ENCODE data around the gene B4GALNT4.

B4GALNT4 gene

DNA sequence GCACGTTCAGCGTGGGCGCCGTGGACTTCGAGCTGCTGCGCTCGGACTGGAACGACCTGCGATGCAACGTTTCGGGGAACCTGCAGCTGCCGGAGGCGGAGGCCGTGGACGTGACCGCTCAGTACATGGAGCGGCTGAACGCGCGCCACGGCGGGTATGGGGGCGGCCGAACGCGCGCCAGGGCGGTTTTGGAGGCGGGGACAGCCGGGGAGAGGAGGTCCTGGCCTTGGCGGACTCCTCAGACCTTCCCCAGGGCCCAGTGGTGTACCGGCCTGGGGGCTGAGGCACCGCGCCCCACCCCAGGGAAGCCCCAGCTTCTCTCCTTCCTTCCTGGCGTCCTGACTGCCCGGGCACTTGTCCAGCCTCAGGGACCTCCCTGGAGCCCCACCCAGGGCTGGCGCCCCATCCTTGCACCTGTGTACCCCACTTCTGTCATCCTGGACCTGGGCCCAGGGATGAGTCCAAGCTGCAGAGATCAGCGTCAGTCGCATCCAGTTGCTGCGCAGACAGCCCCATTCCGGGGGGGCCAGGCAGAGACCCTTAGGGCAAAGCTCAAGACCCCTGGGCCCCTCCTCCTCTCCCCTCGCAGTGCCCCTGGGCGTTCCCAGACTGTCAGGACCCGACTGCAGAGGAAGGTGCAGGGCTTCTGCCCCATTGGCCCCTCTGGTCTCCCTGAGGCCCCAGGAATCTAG is 8.0 kb downstream of the B4GALNT4 start:
- FAIRE-seq (no peak), DNase-seq (ENCODE audit: insufficient read length, low spot score) (no peak)
- TF ChIP-seq PAX5 (IDR thresholded peaks at IDR 0.05; ENCODE audit: insufficient read depth, low read length, severe bottlenecking) (no peak), POU2F2 (IDR thresholded peaks at IDR 0.05; ENCODE audit: low read depth, low read length) (no peak), TAF1 (IDR thresholded peaks at IDR 0.05; ENCODE audit: low read depth, low read length) (no peak), POLR2A (IDR thresholded peaks at IDR 0.05; ENCODE audit: low read depth, low read length) (no peak), SPI1 (IDR thresholded peaks at IDR 0.05; ENCODE audit: low read depth, low read length) (no peak), POLR2AphosphoS5 (IDR thresholded peaks at IDR 0.05; ENCODE audit: low read depth, low read length) (no peak)

DNA sequence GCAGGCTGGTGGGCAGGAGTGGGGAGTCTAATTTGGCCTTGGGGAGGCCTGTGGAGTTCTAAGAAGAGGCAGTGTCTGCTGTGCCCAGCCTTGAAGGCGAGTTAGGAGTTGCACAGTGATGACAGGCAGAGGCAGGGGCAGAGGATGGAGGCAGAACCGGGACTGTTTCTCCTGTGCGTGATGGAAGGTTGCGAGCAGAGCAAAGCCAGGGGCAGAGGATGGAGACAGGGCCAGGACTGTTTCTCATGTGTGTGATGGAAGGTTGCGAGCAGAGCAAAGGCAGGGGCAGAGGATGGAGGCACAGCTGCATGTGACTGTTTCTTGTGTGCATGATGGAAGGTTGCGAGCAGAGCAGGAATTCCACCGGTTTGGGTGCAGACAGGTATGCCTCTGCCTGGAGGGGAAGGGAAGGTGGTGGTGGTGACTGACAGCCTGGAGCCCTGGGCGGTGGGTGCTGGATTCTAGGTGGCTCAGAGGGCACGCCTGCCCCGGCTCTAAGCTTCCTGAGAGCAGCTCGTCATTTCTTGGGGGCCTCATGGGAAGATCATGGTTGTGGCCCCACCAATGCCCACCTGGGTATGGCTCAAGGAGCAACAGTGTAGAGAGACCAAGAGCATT is 8.7 kb downstream of the B4GALNT4 start:
- FAIRE-seq: no peak
- no peak for DNase-seq (ENCODE audit: insufficient read length, low spot score)
- no peak for TF ChIP-seq POLR2A (IDR thresholded peaks at IDR 0.05; ENCODE audit: low read depth, low read length)

DNA sequence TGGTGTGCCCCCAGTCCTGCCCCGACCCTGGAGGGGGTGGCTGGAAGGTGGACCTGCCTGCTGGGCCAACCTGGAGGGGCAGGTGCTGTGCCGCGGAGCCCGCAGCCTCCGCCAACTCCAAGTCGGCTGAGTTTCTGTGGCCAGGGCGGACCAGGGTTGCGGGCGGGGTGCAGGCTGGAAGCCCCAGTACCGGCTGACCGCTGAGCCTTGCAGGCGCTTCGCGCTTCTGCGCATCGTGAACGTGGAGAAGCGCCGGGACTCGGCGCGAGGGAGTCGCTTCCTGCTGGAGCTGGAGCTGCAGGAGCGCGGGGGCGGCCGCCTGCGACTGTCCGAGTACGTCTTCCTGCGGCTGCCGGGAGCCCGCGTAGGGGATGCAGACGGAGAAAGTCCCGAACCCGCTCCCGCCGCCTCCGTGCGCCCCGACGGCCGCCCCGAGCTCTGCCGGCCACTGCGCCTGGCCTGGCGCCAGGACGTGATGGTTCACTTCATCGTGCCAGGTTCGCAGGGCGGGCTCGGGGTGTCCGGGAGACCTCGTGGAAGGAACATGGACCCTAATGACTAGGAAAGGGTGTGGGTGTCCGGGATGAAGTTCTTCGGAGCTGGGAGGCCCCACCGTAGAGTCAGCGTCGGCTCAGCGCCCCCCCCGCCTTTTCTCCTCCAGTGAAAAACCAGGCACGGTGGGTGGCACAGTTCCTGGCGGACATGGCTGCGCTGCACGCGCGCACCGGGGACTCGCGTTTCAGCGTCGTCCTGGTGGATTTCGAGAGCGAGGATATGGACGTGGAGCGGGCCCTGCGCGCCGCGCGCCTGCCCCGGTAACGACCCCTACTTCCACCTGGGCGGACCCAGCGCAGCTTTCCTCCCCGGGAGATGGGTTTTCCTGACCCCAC is 10.2 kb downstream of the B4GALNT4 start:
- DNase-seq (ENCODE audit: insufficient read length, low spot score) (no peak), FAIRE-seq (no peak)
- TF ChIP-seq SPI1 (IDR thresholded peaks at IDR 0.05; ENCODE audit: low read depth, low read length): no peak
- no peak for TF ChIP-seq TAF1 (IDR thresholded peaks at IDR 0.05; ENCODE audit: low read depth, low read length)
- TF ChIP-seq POU2F2 (IDR thresholded peaks at IDR 0.05; ENCODE audit: low read depth, low read length): no peak
- no peak for TF ChIP-seq PAX5 (IDR thresholded peaks at IDR 0.05; ENCODE audit: insufficient read depth, low read length, severe bottlenecking)
- no peak for TF ChIP-seq POLR2A (IDR thresholded peaks at IDR 0.05; ENCODE audit: low read depth, low read length)

DNA sequence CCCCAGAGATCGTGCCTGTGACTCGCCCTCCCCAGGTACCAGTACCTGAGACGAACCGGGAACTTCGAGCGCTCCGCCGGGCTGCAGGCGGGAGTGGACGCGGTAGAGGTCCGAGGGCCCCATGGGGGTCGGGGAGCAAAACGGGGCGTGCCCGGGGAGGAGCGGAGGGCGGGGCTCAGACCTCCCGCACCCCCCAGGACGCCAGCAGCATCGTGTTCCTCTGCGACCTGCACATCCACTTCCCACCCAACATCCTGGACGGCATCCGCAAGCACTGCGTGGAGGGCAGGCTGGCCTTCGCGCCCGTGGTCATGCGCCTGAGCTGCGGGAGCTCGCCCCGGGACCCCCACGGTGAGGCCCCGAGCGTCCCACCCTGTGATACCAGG is 10.8 kb downstream of the B4GALNT4 start:
- FAIRE-seq: no peak
- DNase-seq (ENCODE audit: insufficient read length, low spot score): no peak
- TF ChIP-seq SPI1 (IDR thresholded peaks at IDR 0.05; ENCODE audit: low read depth, low read length): no peak
- TF ChIP-seq TAF1 (IDR thresholded peaks at IDR 0.05; ENCODE audit: low read depth, low read length): no peak
- TF ChIP-seq POLR2AphosphoS5 (IDR thresholded peaks at IDR 0.05; ENCODE audit: low read depth, low read length): no peak
- no peak for TF ChIP-seq POU2F2 (IDR thresholded peaks at IDR 0.05; ENCODE audit: low read depth, low read length)
- no peak for TF ChIP-seq POLR2A (IDR thresholded peaks at IDR 0.05; ENCODE audit: low read depth, low read length)
- TF ChIP-seq PAX5 (IDR thresholded peaks at IDR 0.05; ENCODE audit: insufficient read depth, low read length, severe bottlenecking): no peak

DNA sequence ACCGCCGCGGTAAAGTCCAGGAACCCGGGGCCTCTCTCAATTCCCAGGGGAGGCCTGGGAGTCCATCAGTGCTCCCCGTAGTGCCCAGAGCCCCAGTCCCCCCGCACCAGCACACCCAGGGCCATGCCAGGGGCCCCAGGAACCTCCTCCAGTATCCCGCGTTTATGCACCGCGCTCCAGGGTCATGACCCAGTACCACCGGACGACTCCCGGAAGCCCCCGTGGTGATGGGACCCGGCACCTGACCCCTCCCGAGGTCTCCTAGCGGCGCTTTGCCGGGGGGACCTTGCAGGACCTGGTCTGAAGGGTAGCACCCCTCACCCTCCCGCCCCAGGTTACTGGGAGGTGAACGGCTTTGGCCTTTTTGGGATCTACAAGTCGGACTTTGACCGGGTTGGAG is 11.2 kb downstream of the B4GALNT4 start:
- DNase-seq (ENCODE audit: insufficient read length, low spot score): no peak
- no peak for FAIRE-seq
- TF ChIP-seq TAF1 (IDR thresholded peaks at IDR 0.05; ENCODE audit: low read depth, low read length) (no peak), POLR2A (IDR thresholded peaks at IDR 0.05; ENCODE audit: low read depth, low read length) (no peak), POU2F2 (IDR thresholded peaks at IDR 0.05; ENCODE audit: low read depth, low read length) (no peak), PAX5 (IDR thresholded peaks at IDR 0.05; ENCODE audit: insufficient read depth, low read length, severe bottlenecking) (no peak), SPI1 (IDR thresholded peaks at IDR 0.05; ENCODE audit: low read depth, low read length) (no peak), POLR2AphosphoS5 (IDR thresholded peaks at IDR 0.05; ENCODE audit: low read depth, low read length) (no peak)

DNA sequence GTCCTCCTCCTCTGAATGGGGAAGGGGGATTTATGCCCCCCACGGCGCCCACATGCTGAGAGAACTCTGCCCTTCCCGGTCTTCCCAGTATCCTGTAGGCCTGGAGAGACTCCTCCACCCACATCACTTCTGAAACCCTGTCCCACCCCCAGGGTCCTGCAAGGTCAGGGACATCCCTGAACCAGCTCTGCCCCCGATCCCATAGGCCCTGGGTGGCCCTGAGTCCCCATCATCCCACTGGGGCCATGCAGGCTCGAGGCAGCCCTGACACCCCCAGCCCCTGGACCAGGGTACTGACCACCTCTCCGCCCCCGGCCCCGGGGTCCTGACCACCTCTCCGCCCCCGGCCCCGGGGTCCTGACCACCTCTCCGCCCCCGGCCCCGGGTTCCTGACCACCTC is 11.7 kb downstream of the B4GALNT4 start:
- DNase-seq (ENCODE audit: insufficient read length, low spot score) (no peak), FAIRE-seq (no peak)
- no peak for TF ChIP-seq POLR2AphosphoS5 (IDR thresholded peaks at IDR 0.05; ENCODE audit: low read depth, low read length)

DNA sequence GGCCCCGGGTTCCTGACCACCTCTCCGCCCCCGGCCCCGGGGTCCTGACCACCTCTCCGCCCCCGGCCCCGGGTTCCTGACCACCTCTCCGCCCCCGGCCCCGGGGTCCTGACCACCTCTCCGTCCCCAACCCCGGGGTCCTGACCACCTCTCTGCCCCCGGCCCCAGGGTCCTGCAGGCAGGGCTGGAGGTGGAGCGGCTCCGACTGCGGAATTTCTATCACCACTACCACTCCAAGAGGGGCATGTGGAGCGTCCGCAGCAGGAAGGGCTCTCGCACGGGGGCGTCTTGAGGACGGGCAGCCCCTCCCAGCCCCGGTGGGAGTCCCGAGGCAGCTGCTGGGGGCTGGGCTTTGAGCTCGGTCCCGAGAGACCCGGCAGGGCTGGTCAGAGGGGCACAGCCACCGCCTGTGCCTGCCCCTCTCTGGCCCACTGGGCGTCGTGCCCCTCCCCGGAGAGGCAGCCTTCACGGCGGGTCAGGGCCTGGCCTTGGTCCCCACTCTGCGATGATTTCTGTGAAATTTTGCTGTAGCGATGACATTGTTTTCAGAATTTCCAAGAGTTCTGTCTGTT is 12.3 kb downstream of the B4GALNT4 start:
- DNase-seq (ENCODE audit: insufficient read length, low spot score) (no peak), FAIRE-seq (no peak)
- TF ChIP-seq POLR2AphosphoS5 (IDR thresholded peaks at IDR 0.05; ENCODE audit: low read depth, low read length) (no peak), POLR2A (IDR thresholded peaks at IDR 0.05; ENCODE audit: low read depth, low read length) (no peak), PAX5 (IDR thresholded peaks at IDR 0.05; ENCODE audit: insufficient read depth, low read length, severe bottlenecking) (no peak), SPI1 (IDR thresholded peaks at IDR 0.05; ENCODE audit: low read depth, low read length) (no peak)

DNA sequence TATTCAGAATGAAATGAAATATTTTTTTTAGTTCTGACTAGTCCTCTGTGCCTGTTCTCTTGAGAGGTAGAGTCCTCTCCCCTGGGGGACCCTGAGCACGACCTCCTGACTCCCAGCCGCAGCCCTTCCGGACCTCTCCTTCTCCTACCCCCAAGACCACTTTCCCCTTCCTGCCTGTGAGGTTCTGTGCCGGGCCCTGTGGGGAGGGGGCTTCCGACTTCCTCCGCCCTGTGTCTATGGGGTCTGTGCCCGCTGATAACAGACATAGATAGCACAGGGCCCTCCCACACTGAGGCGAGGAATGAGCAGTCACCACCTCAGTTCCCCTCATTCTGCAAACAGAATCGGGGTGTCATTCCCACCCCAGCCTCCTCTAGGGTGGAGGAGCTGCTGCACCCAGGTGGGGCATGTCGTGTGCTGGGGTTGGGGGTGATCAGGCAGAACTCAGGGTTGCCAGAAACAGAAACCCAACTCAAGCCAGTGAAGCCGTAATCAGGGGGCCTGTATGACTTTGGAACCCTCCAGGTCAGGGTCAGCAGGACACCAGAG is 12.9 kb downstream of the B4GALNT4 start:
- FAIRE-seq (no peak), DNase-seq (ENCODE audit: insufficient read length, low spot score) (no peak)
- no peak for TF ChIP-seq POLR2A (IDR thresholded peaks at IDR 0.05; ENCODE audit: low read depth, low read length)

DNA sequence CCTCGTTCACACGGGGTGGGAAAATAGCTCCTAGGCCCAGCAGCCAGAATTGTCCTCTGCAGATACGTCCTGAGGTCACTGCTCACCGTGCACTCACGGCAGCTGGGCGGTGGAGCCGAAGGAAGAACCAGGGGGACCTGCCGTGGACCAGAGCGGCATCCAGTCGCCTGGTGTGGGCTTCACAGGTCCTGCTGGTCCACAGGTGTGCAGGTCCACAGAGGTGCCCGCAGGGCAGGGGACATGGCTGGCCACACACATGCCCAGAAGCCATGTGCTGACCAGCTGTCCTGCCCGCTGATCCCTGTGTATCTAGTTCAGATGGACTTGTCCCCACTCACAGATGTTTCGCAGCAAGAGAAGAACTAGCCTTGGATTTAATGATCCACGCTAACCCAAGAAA is 14.1 kb downstream of the B4GALNT4 start:
- DNase-seq (ENCODE audit: insufficient read length, low spot score): no peak
- FAIRE-seq: no peak
- TF ChIP-seq POLR2A (IDR thresholded peaks at IDR 0.05; ENCODE audit: low read depth, low read length): no peak
- no peak for TF ChIP-seq TAF1 (IDR thresholded peaks at IDR 0.05; ENCODE audit: low read depth, low read length)
- no peak for TF ChIP-seq POU2F2 (IDR thresholded peaks at IDR 0.05; ENCODE audit: low read depth, low read length)
- no peak for TF ChIP-seq POLR2AphosphoS5 (IDR thresholded peaks at IDR 0.05; ENCODE audit: low read depth, low read length)
- TF ChIP-seq SPI1 (IDR thresholded peaks at IDR 0.05; ENCODE audit: low read depth, low read length): no peak
- no peak for TF ChIP-seq PAX5 (IDR thresholded peaks at IDR 0.05; ENCODE audit: insufficient read depth, low read length, severe bottlenecking)

DNA sequence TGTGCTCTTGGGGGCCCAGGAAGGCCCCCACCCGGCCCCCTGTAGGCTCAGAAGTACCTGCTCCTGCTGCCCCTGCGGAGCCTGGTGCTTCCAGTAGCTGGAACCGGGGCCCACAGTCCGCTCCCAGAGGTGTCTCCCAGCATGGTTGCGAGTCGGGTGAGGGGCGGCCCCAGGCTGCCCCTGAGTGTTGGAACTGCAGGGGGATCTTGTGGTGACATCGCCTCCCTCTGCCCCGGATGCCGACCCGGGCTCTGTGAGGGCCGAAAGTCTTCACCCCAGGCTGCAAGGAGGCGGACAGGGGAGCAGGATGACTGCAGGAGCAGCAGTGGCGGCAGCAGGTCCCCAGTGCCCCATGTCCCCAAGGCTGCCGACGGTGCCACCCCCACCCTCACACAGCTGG is 15.2 kb downstream of the B4GALNT4 start:
- no peak for FAIRE-seq
- no peak for TF ChIP-seq PAX5 (IDR thresholded peaks at IDR 0.05; ENCODE audit: insufficient read depth, low read length, severe bottlenecking)
- no peak for TF ChIP-seq POLR2AphosphoS5 (IDR thresholded peaks at IDR 0.05; ENCODE audit: low read depth, low read length)
- no peak for TF ChIP-seq POU2F2 (IDR thresholded peaks at IDR 0.05; ENCODE audit: low read depth, low read length)
- TF ChIP-seq SPI1 (IDR thresholded peaks at IDR 0.05; ENCODE audit: low read depth, low read length): no peak
- TF ChIP-seq TAF1 (IDR thresholded peaks at IDR 0.05; ENCODE audit: low read depth, low read length): no peak
- no peak for TF ChIP-seq POLR2A (IDR thresholded peaks at IDR 0.05; ENCODE audit: low read depth, low read length)

More for the DNA sequence above, 15.2 kb downstream of the B4GALNT4 start:
- DNase-seq (ENCODE audit: insufficient read length, low spot score): no peak
